Kasumi-1 (cell line): ENCODE results near the gene ZDHHC8.
A peak's percentile ranks its signal among the peaks of the same experiment; 100 is the strongest.

Source experiments
- DNase-seq, 2 experiments: peaks; one replicate each; lab custom pipeline; 2025; lab: John Stamatoyannopoulos, UW

ZDHHC8 gene

GRCh38 chr22:20114506-20115475 lies 16.8 kb upstream of the ZDHHC8 start:
- DNase-seq: no peak

GRCh38 chr22:20115691-20116375 lies 15.8 kb upstream of the ZDHHC8 start, which contains the start of gene RANBP1:
TSS of gene RANBP1 (plus strand) at chr22:20116104. CDS start at chr22:20116185, 81 bp downstream.
- no peak for DNase-seq

- DNase-seq: no peak
Observed at GRCh38 chr22:20116376-20116950, 15.1 kb upstream of the ZDHHC8 start.

GRCh38 chr22:20116951-20117632 lies 14.5 kb upstream of the ZDHHC8 start, which contains the start of gene TRMT2A:
TSS of gene TRMT2A (minus strand) at chr22:20117226. CDS start at chr22:20116906, 320 bp downstream.
- peak; percentile 95 to 96 for DNase-seq

- peak in 1 of 2 experiments; percentile 25 for DNase-seq
Observed at GRCh38 chr22:20117633-20118299, 13.8 kb upstream of the ZDHHC8 start.

- no peak for DNase-seq
Observed at GRCh38 chr22:20118300-20119020, 13.1 kb upstream of the ZDHHC8 start.

GRCh38 chr22:20121856-20122415 lies 9.7 kb upstream of the ZDHHC8 start:
- DNase-seq: no peak

GRCh38 chr22:20123366-20124082 lies 8.1 kb upstream of the ZDHHC8 start:
- no peak for DNase-seq

GRCh38 chr22:20124083-20124787 lies 7.4 kb upstream of the ZDHHC8 start:
- DNase-seq: no peak

GRCh38 chr22:20125201-20126174 lies 6.1 kb upstream of the ZDHHC8 start:
- DNase-seq: no peak

GRCh38 chr22:20126284-20127029 lies 5.1 kb upstream of the ZDHHC8 start:
- no peak for DNase-seq

GRCh38 chr22:20127318-20127868 lies 4.2 kb upstream of the ZDHHC8 start:
- no peak for DNase-seq

GRCh38 chr22:20127869-20128618 lies 3.6 kb upstream of the ZDHHC8 start:
- no peak for DNase-seq

GRCh38 chr22:20128619-20128901 lies 3.0 kb upstream of the ZDHHC8 start:
- no peak for DNase-seq

- DNase-seq: peak; percentile 24 to 39
Observed at GRCh38 chr22:20128902-20129746, 2.5 kb upstream of the ZDHHC8 start.

GRCh38 chr22:20129747-20130014 lies 1.9 kb upstream of the ZDHHC8 start:
- no peak for DNase-seq
